B cell (primary cell): ENCODE measurements around the gene AP3D1. TPM values are rescaled to one million over a fixed set of nuclear protein-coding genes. Genes with fewer than 3 reads are reported as not detected.

Source experiments
- ATAC-seq: fragments of 200-7000 bp; cut with Tn5 transposase; one replicate; pipeline ENCODE4 v1.10.0; 2021; ENCODE audit warnings: low read depth, mild to moderate bottlenecking, moderate number of reproducible peaks, moderate library complexity
- CTCF ChIA-PET: fragments of 350-600 bp; sonication (Branson Sonifier 250); formaldehyde crosslinking; loops from one replicate; lab custom pipeline; 2021; ENCODE audit warnings: antibody characterized with exemption, inconsistent platforms; lab: Charles Lee
- POLR2A ChIA-PET: fragments of 350-600 bp; sonication (Branson Sonifier 250); formaldehyde crosslinking; loops from one replicate; lab custom pipeline; 2021; ENCODE audit warnings: antibody characterized with exemption; lab: Charles Lee
- DNase-seq: peaks from one replicate; pipeline ENCODE4 v3.0.0; 2013
- H2AFZ ChIP-seq: 2 replicates; pipeline ENCODE4 v1.6.1; 2012; ENCODE audit warnings: mild to moderate bottlenecking, low read depth, low read length; ENCODE audit not compliant: insufficient read depth, poor library complexity, severe bottlenecking
- H3K27ac ChIP-seq, 2 donors: 1 replicate in 1 of 2; 2 replicates in 1 of 2; pipeline ENCODE4 v1.5.1; 2012 to 2013; ENCODE audit warnings: low read length in 2 of 2, mild to moderate bottlenecking in 2 of 2, moderate library complexity in 1 of 2
- H3K27me3 ChIP-seq, 4 experiments: fragments of 200-600 bp in 1 of 4; sonication (generic) in 1 of 4; replicated peaks in 1 of 4; 1 replicate in 2 of 4; 2 replicates in 2 of 4; pipeline versions ENCODE4 v1.6.1 to v1.7.0; 2013 to 2016; ENCODE audit warnings: low read length in 3 of 4, mild to moderate bottlenecking in 2 of 4, mixed read lengths in 1 of 4, moderate library complexity in 1 of 4; ENCODE audit not compliant: insufficient read depth in 4 of 4, control insufficient read depth in 3 of 4; ENCODE audit errors: control extremely low read depth in 1 of 4
- H3K36me3 ChIP-seq, 2 experiments: replicated peaks in 1 of 2; 1 replicate in 1 of 2; 2 replicates in 1 of 2; pipeline versions ENCODE4 v1.6.1 to v1.7.1; 2013; ENCODE audit warnings: low read length in 1 of 2; ENCODE audit not compliant: insufficient read depth in 2 of 2, control insufficient read depth in 1 of 2; ENCODE audit errors: control extremely low read depth in 1 of 2, extremely low read depth in 1 of 2
- H3K4me1 ChIP-seq, 2 donors: fragments of 200-600 bp in 1 of 2; sonication (generic) in 1 of 2; 1 replicate in 1 of 2; 2 replicates in 1 of 2; pipeline versions ENCODE4 v1.5.1 to v1.6.1; 2013 to 2017; ENCODE audit warnings: low read length in 2 of 2; ENCODE audit not compliant: control insufficient read depth in 2 of 2, insufficient read depth in 2 of 2
- H3K4me2 ChIP-seq: replicated peaks from 2 replicates; pipeline ENCODE3; 2012; ENCODE audit warnings: mild to moderate bottlenecking, low read depth, low read length; ENCODE audit not compliant: poor library complexity, severe bottlenecking
- H3K4me3 ChIP-seq, 5 experiments: fragments of 200-600 bp in 1 of 5; sonication (generic) in 1 of 5; 1 replicate in 3 of 5; 2 replicates in 2 of 5; pipeline versions ENCODE4 v1.5.1 to v1.7.0; 2011 to 2016; ENCODE audit warnings: low read length in 4 of 5, mild to moderate bottlenecking in 4 of 5, low read depth in 2 of 5, control low read depth in 1 of 5, moderate library complexity in 1 of 5; ENCODE audit not compliant: insufficient read depth in 1 of 5; ENCODE audit errors: control extremely low read depth in 1 of 5, extremely low read depth in 1 of 5
- H3K79me2 ChIP-seq: fragments of 200-600 bp; sonication (generic); one replicate; pipeline ENCODE4 v1.6.0; 2016; ENCODE audit warnings: low read length; ENCODE audit not compliant: control insufficient read depth, insufficient read depth
- H3K9ac ChIP-seq: fragments of 200-600 bp; sonication (generic); 2 replicates; pipeline ENCODE4 v1.6.1; 2017; ENCODE audit warnings: mild to moderate bottlenecking, low read length, moderate library complexity
- H3K9me3 ChIP-seq, 3 donors: one replicate each; pipeline versions ENCODE4 v1.6.1 to v1.7.1; 2013; ENCODE audit warnings: low read length in 2 of 3; ENCODE audit not compliant: control insufficient read depth in 2 of 3, insufficient read depth in 1 of 3; ENCODE audit errors: control extremely low read depth in 1 of 3
- H4K20me1 ChIP-seq: 2 replicates; pipeline ENCODE4 v1.6.0; 2012; ENCODE audit warnings: mild to moderate bottlenecking, low read length; ENCODE audit not compliant: insufficient read depth, control insufficient read depth, poor library complexity, severe bottlenecking
- H3K27ac Mint-ChIP-seq: one replicate; pipeline ENCODE4 v1.8.0; 2021; ENCODE audit warnings: mixed read lengths
- H3K27me3 Mint-ChIP-seq: one replicate; pipeline ENCODE4 v1.8.0; 2021; ENCODE audit warnings: mixed read lengths
- H3K4me1 Mint-ChIP-seq: one replicate; pipeline ENCODE4 v1.8.0; 2021; ENCODE audit warnings: mixed read lengths
- H3K4me3 Mint-ChIP-seq: one replicate; pipeline ENCODE4 v1.8.0; 2021; ENCODE audit warnings: mixed read lengths
- H3K9me3 Mint-ChIP-seq: one replicate; pipeline ENCODE4 v1.8.0; 2022; ENCODE audit warnings: mixed read lengths; ENCODE audit not compliant: insufficient read depth
- EZH2 ChIP-seq: IDR thresholded peaks from 2 replicates; pipeline ENCODE4 v1.6.1; 2012; ENCODE audit warnings: borderline replicate concordance, low read depth, mild to moderate bottlenecking, moderate library complexity, low read length; ENCODE audit not compliant: insufficient read depth, poor library complexity, severe bottlenecking
- WGBS: methylation state at CpG from one replicate; pipeline ENCODE4 v1.1.5; 2013; ENCODE audit warnings: missing lambda C conversion rate; ENCODE audit not compliant: insufficient coverage; 5-methylcytosine and 5-hydroxymethylcytosine counted together
- intact Hi-C: fragments of 100-400 bp; cut with micrococcal nuclease; formaldehyde crosslinking; loops from one replicate; pipeline ENCODE4 v1.10.0; 2022
- polyA plus RNA-seq: library from polyadenylated mRNA; depleted of rRNA; stranded (reverse); fragments of >200 nt; gene quantifications from 2 replicates; pipeline ENCODE4 v1.2.3, GENCODE V29; 2012
- total RNA-seq, 2 donors: library from RNA; stranded (reverse); fragments of 120-200 nt in 1 of 2; gene quantifications; 1 replicate in 1 of 2; 2 replicates in 1 of 2; pipeline versions ENCODE4 v1.2.3 to v1.2.4, GENCODE V29; 2013 to 2022
- TF ChIP-seq, protein P1 (sequence below): fragments of 200-600 bp; IDR thresholded peaks from one replicate; pipeline ENCODE4 v1.8.0; 2022; ENCODE audit warnings: antibody characterized with exemption, mild to moderate bottlenecking

Gene AP3D1
- total and polyA plus RNA-seq, 2 donors (not counting 1 experiment from before 2014, with no cell fraction given), result 96.4 to 114 TPM

DNA sequence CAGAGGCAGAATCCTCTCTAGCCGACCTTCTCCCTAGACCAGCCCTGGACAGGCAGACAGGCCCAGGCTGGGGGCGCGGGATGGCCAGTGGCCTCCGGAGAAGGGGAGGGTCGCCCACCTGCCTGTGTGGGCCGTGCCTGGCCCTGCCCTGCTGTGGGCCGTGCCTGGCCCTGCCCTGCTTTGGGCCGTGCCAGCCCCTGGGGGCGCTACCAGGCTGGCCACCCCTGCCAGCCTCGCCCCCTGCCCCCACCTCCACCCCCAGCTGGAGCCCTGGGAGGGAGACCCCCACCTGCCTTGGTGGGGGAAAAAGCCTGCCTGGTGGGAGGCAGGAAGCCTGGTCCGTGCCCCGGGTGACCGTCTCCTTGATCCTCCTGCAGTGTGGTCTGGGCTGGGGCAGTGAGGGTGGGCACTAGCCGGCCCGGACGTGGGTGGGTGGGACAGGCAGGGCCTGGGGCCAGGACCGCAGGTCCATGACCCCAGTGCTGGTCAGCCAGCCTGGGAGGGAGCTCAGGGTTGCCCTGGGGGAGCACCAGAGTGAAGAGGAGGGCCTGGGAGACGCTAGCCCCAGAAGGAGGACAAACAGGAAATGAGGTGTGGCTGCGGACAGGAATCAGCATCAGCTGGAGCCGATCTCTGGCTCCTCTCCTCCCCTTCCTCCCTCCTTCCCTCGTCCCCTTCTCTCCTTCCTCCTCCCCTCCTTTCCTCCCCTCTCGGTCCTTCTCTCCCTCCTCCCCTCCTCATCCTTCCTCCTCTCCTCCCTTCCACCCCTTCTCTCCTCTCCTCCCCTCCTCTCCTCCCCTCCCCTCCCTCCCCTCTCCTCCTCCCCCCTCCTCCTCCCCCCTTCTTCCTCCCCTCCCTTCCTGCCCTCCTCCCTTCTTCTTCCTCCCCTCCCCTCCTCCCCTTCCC is 95.2 kb downstream of the AP3D1 start:
- Mint-ChIP-seq H3K4me3 (peak overlapping the region; percentile 82), H3K9me3 (no peaks in the 10 kb centered on the region), H3K4me1 (peaks cover 64% of the 10 kb centered on the region), H3K27ac (peak overlapping the region; percentile 94), H3K27me3 (no peaks in the 10 kb centered on the region)
- peak overlapping the region; percentile 32 for H3K9ac ChIP-seq
- peak overlapping the region; percentile 69 to 99 for H3K27ac ChIP-seq
- intact Hi-C loops, result no loop called here
- H3K27me3 ChIP-seq, result no peaks in the 10 kb centered on the region
- TF ChIP-seq, protein P1, sequence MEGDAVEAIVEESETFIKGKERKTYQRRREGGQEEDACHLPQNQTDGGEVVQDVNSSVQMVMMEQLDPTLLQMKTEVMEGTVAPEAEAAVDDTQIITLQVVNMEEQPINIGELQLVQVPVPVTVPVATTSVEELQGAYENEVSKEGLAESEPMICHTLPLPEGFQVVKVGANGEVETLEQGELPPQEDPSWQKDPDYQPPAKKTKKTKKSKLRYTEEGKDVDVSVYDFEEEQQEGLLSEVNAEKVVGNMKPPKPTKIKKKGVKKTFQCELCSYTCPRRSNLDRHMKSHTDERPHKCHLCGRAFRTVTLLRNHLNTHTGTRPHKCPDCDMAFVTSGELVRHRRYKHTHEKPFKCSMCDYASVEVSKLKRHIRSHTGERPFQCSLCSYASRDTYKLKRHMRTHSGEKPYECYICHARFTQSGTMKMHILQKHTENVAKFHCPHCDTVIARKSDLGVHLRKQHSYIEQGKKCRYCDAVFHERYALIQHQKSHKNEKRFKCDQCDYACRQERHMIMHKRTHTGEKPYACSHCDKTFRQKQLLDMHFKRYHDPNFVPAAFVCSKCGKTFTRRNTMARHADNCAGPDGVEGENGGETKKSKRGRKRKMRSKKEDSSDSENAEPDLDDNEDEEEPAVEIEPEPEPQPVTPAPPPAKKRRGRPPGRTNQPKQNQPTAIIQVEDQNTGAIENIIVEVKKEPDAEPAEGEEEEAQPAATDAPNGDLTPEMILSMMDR, result no peak
- no peak for TF ChIP-seq EZH2
- H3K4me2 ChIP-seq, result peak overlapping the region; percentile 77
- H3K4me3 ChIP-seq, result peak overlapping the region in 3 of 5 experiments; percentile 12 to 33 (median 30)
- no peaks in the 10 kb centered on the region for H3K36me3 ChIP-seq
- DNase-seq, result no peak
- peaks cover 69 to 91% of the 10 kb centered on the region in 2 donors for H3K4me1 ChIP-seq
- ATAC-seq, result no peak
- H2AFZ ChIP-seq, result peak overlapping the region; percentile 38
- H3K79me2 ChIP-seq, result peaks cover 28% of the 10 kb centered on the region
- WGBS, result 36% methylated on average over 18 of the region's 22 CpGs
- H4K20me1 ChIP-seq, result no peaks in the 10 kb centered on the region
- ChIA-PET CTCF (interaction anchor here (1.0 to 1.1 kb wide), 2 partner anchors 27 to 35 kb away, joined by 3 read pairs; no protein-coding TSS in a partner anchor), POLR2A (interaction anchor here (0.5 to 1.4 kb wide), 7 partner anchors 14 to 803 kb away, joined by 3 to 6 read pairs (median 4); partner anchors contain the start of gene PEAK3)
- peaks cover 0 to 3% (median 0%) of the 10 kb centered on the region in 3 donors for H3K9me3 ChIP-seq
